DND-41 (cell line): Measurements from ENCODE around the gene MED23.

Experiments
- EZH2 ChIP-seq: IDR thresholded peaks from 3 replicates; pipeline ENCODE4 v1.6.1; 2012; ENCODE audit warnings: borderline replicate concordance, low read depth, mild to moderate bottlenecking, moderate library complexity, low read length, inconsistent platforms; ENCODE audit not compliant: severe bottlenecking
- TF ChIP-seq, protein P1 (sequence below): IDR thresholded peaks from 2 replicates; pipeline ENCODE4 v1.5.1; 2012; ENCODE audit warnings: borderline replicate concordance, low read length, moderate library complexity, mild to moderate bottlenecking; ENCODE audit not compliant: poor library complexity, severe bottlenecking; ENCODE audit errors: extremely low read depth

DNA sequence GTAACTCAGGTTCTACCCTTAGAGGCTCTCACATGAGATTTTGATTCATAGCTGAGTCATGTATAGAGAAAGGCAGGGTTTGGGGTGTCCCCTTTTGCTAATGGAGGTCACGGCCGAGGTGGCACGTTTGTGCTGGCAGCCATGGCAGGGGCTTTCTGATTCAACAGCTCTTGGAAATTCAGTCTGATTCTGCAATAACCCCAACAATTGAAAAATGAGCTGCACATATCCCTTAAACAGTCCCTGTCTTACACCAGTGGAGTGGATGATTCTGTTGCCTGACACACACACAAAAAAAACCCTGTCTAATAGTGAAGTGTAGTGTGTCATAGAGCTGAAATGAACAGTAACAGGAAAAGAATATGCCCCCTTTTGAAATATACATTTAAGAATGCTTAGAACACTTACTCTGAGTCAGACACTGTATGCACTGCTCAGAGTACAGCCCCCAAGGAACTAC is 95.4 kb downstream of the MED23 start:
- TF ChIP-seq, protein P1, sequence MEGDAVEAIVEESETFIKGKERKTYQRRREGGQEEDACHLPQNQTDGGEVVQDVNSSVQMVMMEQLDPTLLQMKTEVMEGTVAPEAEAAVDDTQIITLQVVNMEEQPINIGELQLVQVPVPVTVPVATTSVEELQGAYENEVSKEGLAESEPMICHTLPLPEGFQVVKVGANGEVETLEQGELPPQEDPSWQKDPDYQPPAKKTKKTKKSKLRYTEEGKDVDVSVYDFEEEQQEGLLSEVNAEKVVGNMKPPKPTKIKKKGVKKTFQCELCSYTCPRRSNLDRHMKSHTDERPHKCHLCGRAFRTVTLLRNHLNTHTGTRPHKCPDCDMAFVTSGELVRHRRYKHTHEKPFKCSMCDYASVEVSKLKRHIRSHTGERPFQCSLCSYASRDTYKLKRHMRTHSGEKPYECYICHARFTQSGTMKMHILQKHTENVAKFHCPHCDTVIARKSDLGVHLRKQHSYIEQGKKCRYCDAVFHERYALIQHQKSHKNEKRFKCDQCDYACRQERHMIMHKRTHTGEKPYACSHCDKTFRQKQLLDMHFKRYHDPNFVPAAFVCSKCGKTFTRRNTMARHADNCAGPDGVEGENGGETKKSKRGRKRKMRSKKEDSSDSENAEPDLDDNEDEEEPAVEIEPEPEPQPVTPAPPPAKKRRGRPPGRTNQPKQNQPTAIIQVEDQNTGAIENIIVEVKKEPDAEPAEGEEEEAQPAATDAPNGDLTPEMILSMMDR = no peak
- no peak for TF ChIP-seq EZH2
